GM12864 (cell line): Measurements from ENCODE around the gene CALML5.

Experiments used
- DNase-seq: peaks from one replicate; pipeline ENCODE4 v3.0.0-alpha.2; 2011; ENCODE audit warnings: low read depth
- H3K4me3 ChIP-seq: 2 replicates; pipeline ENCODE4 v1.5.1; 2011; ENCODE audit warnings: mild to moderate bottlenecking, low read depth, low read length, control low read depth
- CTCF ChIP-seq: IDR thresholded peaks from 2 replicates; pipeline ENCODE4 v1.5.1; 2011; ENCODE audit warnings: low read depth, mild to moderate bottlenecking, moderate library complexity, low read length, control low read depth, inconsistent platforms; ENCODE audit errors: missing control alignments

Gene CALML5

GRCh38 chr10:5506246-5506645, 6.9 kb upstream of the CALML5 start:
- no peak for DNase-seq
- H3K4me3 ChIP-seq: no peak overlapping the region
- TF ChIP-seq CTCF: no peak

GRCh38 chr10:5504146-5505072, 5.0 kb upstream of the CALML5 start:
- TF ChIP-seq CTCF: no peak
- H3K4me3 ChIP-seq: no peak overlapping the region
- DNase-seq: no peak

GRCh38 chr10:5503477-5503835, 4.1 kb upstream of the CALML5 start:
- no peak overlapping the region for H3K4me3 ChIP-seq
- no peak for DNase-seq
- no peak for TF ChIP-seq CTCF

- no peak for DNase-seq
- H3K4me3 ChIP-seq: no peak overlapping the region
- TF ChIP-seq CTCF: no peak
These were observed 3.5 kb upstream of the CALML5 start for GRCh38 chr10:5502571-5503476.

GRCh38 chr10:5502061-5502521, 2.7 kb upstream of the CALML5 start:
- TF ChIP-seq CTCF: no peak
- H3K4me3 ChIP-seq: no peak overlapping the region
- DNase-seq: no peak

GRCh38 chr10:5500910-5501309, 1.5 kb upstream of the CALML5 start:
- DNase-seq: no peak
- TF ChIP-seq CTCF: no peak
- no peak overlapping the region for H3K4me3 ChIP-seq
